Inferior parietal cortex (tissue), 1 donor: ENCODE data around the gene PIK3CB.
"Not testable (repeated sequence)": the region's sequence is repeated elsewhere in the genome, so short reads cannot be mapped to it uniquely, and the experiment has no call there.

ENCODE experiments used
- DNase-seq: peaks from one replicate; pipeline ENCODE4 v3.0.0-alpha.2; 2016; ENCODE audit errors: extremely low spot score

The PIK3CB gene

GRCh38 chr3:138803006-138803653 is 31.6 kb downstream of the PIK3CB start:
- no peak for DNase-seq

GRCh38 chr3:138802223-138802622 is 32.5 kb downstream of the PIK3CB start:
- not testable (repeated sequence) for DNase-seq

GRCh38 chr3:138801792-138802191 is 32.9 kb downstream of the PIK3CB start:
- no peak for DNase-seq

- no peak for DNase-seq
Measured at GRCh38 chr3:138800248-138800647, 34.5 kb downstream of the PIK3CB start.

GRCh38 chr3:138799822-138800221 is 34.9 kb downstream of the PIK3CB start:
- peak; percentile 56 for DNase-seq

- DNase-seq, result no peak
Measured at GRCh38 chr3:138797508-138798038, 37.2 kb downstream of the PIK3CB start.

GRCh38 chr3:138796761-138797160 is 38.0 kb downstream of the PIK3CB start:
- no peak for DNase-seq

- DNase-seq, result no peak
Measured at GRCh38 chr3:138786788-138787271, 47.9 kb downstream of the PIK3CB start.

GRCh38 chr3:138785951-138786350 is 48.8 kb downstream of the PIK3CB start:
- DNase-seq, result no peak

GRCh38 chr3:138785362-138785857 is 49.3 kb downstream of the PIK3CB start:
- not testable (repeated sequence) for DNase-seq

GRCh38 chr3:138782755-138783154 is 52.0 kb downstream of the PIK3CB start:
- DNase-seq, result no peak

- DNase-seq, result no peak
Measured at GRCh38 chr3:138781012-138781470, 53.7 kb downstream of the PIK3CB start.

GRCh38 chr3:138778643-138779042 is 56.1 kb downstream of the PIK3CB start:
- no peak for DNase-seq

- no peak for DNase-seq
Measured at GRCh38 chr3:138776961-138777360, 57.8 kb downstream of the PIK3CB start.

GRCh38 chr3:138775254-138775595 is 59.5 kb downstream of the PIK3CB start:
- DNase-seq, result no peak

- DNase-seq, result peak; percentile 93
Measured at GRCh38 chr3:138774529-138775253, 60.0 kb downstream of the PIK3CB start.

- DNase-seq, result no peak
Measured at GRCh38 chr3:138771585-138771984, 63.1 kb downstream of the PIK3CB start.

- DNase-seq, result no peak
Measured at GRCh38 chr3:138769616-138770015, 65.1 kb downstream of the PIK3CB start.

- no peak for DNase-seq
Measured at GRCh38 chr3:138768946-138769345, 65.8 kb downstream of the PIK3CB start.

GRCh38 chr3:138768125-138768524 is 66.6 kb downstream of the PIK3CB start:
- DNase-seq, result no peak

GRCh38 chr3:138767498-138768104 is 67.1 kb downstream of the PIK3CB start:
- DNase-seq, result no peak

- DNase-seq, result no peak
Measured at GRCh38 chr3:138761002-138761401, 73.7 kb downstream of the PIK3CB start.
